ENCODE data around the gene SOSTDC1. TPM values are rescaled to one million over a fixed set of nuclear protein-coding genes. Genes with fewer than 3 reads are reported as not detected.

The SOSTDC1 gene
- polyA plus RNA-seq, 1 of the 3 experiments (the other 2 are of a cell fraction): 0.13 TPM

DNA sequence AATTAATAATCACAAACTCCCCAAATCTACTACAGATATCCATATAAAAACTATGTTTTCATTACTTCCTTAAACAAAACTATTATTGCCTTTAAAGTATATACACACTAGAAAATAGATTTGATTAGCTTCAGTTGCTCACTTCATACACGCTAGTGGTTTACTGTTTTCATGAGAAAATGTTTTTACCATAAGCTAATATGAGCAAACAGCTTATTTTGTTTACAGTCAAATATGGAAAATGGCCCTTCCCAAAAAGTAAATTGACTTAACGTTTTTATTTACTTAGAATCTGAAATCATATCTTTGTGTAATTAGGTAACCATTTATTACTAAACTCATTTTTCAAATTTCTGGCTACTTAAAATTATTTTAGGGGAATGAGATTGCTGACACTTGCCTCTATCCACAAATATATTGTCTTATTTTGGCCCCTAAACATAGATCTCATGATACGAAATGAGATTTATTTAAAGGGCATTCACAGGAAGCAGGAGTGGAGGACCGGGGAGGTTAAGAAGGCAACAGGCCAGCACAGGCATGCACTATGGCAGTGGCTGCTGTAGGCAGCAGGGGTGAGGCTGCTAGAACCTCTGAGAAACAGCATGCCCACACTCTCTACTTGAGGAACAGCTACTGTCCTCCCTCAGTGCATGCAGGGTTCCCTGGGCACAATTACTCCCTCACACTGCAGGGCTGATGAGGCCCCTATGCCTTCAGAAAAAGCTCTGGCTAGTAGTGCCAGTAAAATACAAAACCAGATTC is 29.6 kb upstream of the SOSTDC1 start:
- WGBS (ENCODE audit: low lambda C conversion rate): 13% methylated on average over 4 of the region's 4 CpGs
- H3K36me3 ChIP-seq (replicated peaks in 1 of 2; ENCODE audit: control insufficient read depth in 1 of 2, insufficient read depth in 2 of 2, low read length in 1 of 2): no peaks in the 10 kb centered on the region
- no peaks in the 10 kb centered on the region for H3K79me2 ChIP-seq (ENCODE audit: insufficient read depth)
- no peaks in the 10 kb centered on the region for H3K9me3 ChIP-seq
- no peak overlapping the region for H3K4me2 ChIP-seq
- H3K27me3 ChIP-seq (ENCODE audit: insufficient read depth): peaks cover 21% of the 10 kb centered on the region; the same call in 1 of the 2 replicates
- DNase-seq: no peak
- TF ChIP-seq TAF1 (IDR thresholded peaks at IDR 0.05; ENCODE audit: borderline replicate concordance, low read depth, low read length) (no peak), TEAD4 (IDR thresholded peaks at IDR 0.05; ENCODE audit: borderline replicate concordance, insufficient read depth) (no peak), GABPA (IDR thresholded peaks at IDR 0.05; ENCODE audit: low read depth) (no peak), FOXJ3 (CRISPR knock-in tag; IDR thresholded peaks at IDR 0.05) (no peak), YY1 (IDR thresholded peaks at IDR 0.05; ENCODE audit: low read depth) (no peak), SMC3 (IDR thresholded peaks at IDR 0.05; ENCODE audit: low read depth, low read length) (no peak), RXRA (IDR thresholded peaks at IDR 0.05; ENCODE audit: borderline replicate concordance, low read depth) (no peak), ELF1 (IDR thresholded peaks at IDR 0.05) (no peak), TCF12 (IDR thresholded peaks at IDR 0.05) (no peak), POLR2AphosphoS5 (IDR thresholded peaks at IDR 0.05; ENCODE audit: low read depth, low read length) (no peak)
- TF ChIP-seq, protein P1, sequence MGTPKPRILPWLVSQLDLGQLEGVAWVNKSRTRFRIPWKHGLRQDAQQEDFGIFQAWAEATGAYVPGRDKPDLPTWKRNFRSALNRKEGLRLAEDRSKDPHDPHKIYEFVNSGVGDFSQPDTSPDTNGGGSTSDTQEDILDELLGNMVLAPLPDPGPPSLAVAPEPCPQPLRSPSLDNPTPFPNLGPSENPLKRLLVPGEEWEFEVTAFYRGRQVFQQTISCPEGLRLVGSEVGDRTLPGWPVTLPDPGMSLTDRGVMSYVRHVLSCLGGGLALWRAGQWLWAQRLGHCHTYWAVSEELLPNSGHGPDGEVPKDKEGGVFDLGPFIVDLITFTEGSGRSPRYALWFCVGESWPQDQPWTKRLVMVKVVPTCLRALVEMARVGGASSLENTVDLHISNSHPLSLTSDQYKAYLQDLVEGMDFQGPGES (IDR thresholded peaks at IDR 0.05; ENCODE audit: low read depth, low read length): no peak
- TF ChIP-seq, protein P2, sequence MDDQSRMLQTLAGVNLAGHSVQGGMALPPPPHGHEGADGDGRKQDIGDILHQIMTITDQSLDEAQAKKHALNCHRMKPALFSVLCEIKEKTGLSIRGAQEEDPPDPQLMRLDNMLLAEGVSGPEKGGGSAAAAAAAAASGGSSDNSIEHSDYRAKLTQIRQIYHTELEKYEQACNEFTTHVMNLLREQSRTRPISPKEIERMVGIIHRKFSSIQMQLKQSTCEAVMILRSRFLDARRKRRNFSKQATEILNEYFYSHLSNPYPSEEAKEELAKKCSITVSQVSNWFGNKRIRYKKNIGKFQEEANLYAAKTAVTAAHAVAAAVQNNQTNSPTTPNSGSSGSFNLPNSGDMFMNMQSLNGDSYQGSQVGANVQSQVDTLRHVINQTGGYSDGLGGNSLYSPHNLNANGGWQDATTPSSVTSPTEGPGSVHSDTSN (IDR thresholded peaks at IDR 0.05): no peak
- TF ChIP-seq, protein P3, sequence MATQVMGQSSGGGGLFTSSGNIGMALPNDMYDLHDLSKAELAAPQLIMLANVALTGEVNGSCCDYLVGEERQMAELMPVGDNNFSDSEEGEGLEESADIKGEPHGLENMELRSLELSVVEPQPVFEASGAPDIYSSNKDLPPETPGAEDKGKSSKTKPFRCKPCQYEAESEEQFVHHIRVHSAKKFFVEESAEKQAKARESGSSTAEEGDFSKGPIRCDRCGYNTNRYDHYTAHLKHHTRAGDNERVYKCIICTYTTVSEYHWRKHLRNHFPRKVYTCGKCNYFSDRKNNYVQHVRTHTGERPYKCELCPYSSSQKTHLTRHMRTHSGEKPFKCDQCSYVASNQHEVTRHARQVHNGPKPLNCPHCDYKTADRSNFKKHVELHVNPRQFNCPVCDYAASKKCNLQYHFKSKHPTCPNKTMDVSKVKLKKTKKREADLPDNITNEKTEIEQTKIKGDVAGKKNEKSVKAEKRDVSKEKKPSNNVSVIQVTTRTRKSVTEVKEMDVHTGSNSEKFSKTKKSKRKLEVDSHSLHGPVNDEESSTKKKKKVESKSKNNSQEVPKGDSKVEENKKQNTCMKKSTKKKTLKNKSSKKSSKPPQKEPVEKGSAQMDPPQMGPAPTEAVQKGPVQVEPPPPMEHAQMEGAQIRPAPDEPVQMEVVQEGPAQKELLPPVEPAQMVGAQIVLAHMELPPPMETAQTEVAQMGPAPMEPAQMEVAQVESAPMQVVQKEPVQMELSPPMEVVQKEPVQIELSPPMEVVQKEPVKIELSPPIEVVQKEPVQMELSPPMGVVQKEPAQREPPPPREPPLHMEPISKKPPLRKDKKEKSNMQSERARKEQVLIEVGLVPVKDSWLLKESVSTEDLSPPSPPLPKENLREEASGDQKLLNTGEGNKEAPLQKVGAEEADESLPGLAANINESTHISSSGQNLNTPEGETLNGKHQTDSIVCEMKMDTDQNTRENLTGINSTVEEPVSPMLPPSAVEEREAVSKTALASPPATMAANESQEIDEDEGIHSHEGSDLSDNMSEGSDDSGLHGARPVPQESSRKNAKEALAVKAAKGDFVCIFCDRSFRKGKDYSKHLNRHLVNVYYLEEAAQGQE (IDR thresholded peaks at IDR 0.05; ENCODE audit: low read depth, low read length): no peak
- TF ChIP-seq, protein P4, sequence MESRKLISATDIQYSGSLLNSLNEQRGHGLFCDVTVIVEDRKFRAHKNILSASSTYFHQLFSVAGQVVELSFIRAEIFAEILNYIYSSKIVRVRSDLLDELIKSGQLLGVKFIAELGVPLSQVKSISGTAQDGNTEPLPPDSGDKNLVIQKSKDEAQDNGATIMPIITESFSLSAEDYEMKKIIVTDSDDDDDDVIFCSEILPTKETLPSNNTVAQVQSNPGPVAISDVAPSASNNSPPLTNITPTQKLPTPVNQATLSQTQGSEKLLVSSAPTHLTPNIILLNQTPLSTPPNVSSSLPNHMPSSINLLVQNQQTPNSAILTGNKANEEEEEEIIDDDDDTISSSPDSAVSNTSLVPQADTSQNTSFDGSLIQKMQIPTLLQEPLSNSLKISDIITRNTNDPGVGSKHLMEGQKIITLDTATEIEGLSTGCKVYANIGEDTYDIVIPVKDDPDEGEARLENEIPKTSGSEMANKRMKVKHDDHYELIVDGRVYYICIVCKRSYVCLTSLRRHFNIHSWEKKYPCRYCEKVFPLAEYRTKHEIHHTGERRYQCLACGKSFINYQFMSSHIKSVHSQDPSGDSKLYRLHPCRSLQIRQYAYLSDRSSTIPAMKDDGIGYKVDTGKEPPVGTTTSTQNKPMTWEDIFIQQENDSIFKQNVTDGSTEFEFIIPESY (IDR thresholded peaks at IDR 0.05; ENCODE audit: borderline replicate concordance, low read depth): no peak
- H3K4me3 ChIP-seq (ENCODE audit: low read depth in 2 of 2, low read length in 1 of 2): no peak overlapping the region
- no peaks in the 10 kb centered on the region for H3K9me2 ChIP-seq
- POLR2A ChIA-PET: no interaction called here
- no peaks in the 10 kb centered on the region for H4K20me1 ChIP-seq (ENCODE audit: insufficient read depth)
- no peaks in the 10 kb centered on the region; a peak in 1 of 4 replicates for H3K4me1 ChIP-seq (ENCODE audit: control insufficient read depth in 1 of 2, insufficient read depth in 2 of 2, low read depth in 1 of 2, low read length in 1 of 2)
- no peak overlapping the region for H3K27ac ChIP-seq (ENCODE audit: low read depth in 2 of 2, low read length in 1 of 2)
- no peak overlapping the region for H3K9ac ChIP-seq
- H3F3A ChIP-seq (replicated peaks; ENCODE audit: insufficient read depth): no peaks in the 10 kb centered on the region
- CTCF ChIA-PET: interaction anchor here (0.8 to 1.4 kb wide), 3 partner anchors 29 to 69 kb away, joined by 3 to 4 read pairs (median 3); partner anchors contain the start of gene SOSTDC1
- no peak overlapping the region for H2AFZ ChIP-seq (ENCODE audit: low read depth)

Measured in SK-N-SH (cell line).